ENCODE measurements around the gene ZNF619.

The ZNF619 gene

GRCh38 chr3:40468018-40468417, 8.9 kb upstream of the ZNF619 start:
- no peak for DNase-seq

- DNase-seq: no peak
Measured at GRCh38 chr3:40470701-40471100, 6.2 kb upstream of the ZNF619 start.

DNA sequence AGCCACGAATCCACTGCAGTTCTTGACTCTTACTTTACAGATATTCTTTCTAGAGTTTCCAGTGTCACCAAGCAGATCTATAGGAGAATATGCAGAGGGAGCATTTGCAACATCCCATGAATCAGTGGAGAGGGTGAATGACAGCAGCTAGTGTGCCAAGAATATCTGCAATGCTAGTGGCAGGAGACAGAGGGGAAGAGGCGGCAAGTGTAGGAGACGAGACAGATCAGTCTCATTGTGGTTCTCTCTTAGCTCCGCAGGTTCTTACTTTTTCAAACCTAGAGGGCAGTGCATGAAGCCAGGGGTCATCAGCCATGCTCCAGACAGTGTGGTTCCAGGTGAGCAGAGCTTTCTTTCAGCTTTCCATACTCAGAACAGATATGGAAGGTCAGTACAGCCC, 744 bp downstream of the ZNF619 start:
- DNase-seq: no peak

GRCh38 chr3:40487172-40487571, 10.2 kb downstream of the ZNF619 start:
- no peak for DNase-seq

DNA sequence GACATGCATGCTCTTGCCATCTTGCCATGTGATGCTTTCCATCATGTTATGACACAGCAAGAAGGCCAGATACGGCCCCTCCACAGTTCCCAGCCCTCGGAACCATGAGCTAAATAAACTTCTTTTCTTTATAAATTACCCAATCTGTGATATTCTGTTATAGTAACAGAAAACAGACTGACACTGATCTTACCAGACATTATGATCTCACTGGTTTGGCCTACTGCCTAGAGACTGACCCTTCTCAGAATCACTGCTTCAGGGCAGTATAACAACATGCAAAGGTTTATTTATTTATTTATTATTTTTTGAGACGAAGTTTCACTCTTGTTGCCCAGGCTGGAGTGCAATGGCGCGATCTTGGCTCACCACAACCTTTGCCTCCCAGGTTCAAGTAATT, 14.0 kb downstream of the ZNF619 start:
- no peak for DNase-seq

- DNase-seq: no peak
Measured at GRCh38 chr3:40494698-40495097, 17.8 kb downstream of the ZNF619 start.

GRCh38 chr3:40497288-40497687, 20.4 kb downstream of the ZNF619 start:
- DNase-seq: no peak

DNA sequence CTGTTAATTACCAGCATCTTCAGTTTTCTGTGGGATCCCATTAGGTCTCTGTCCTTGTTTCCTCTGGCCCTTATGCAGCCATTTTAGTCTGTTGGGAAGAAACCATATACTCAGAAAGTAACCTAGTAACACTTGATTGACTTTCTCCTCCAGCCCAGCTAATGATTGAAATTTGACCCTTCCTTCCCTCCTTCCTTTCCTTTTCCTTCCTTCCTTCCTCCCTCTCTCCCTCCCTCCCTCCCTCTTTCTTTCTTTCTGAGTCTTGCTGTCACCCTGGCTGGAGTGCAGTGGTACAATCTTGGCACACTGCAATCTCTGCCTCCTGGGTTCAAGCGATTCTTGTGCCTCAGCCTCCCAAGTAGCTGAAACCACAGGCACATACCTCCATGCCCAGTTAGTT, 23.0 kb downstream of the ZNF619 start:
- DNase-seq: no peak

- no peak for DNase-seq
Measured at GRCh38 chr3:40502034-40502433, 25.1 kb downstream of the ZNF619 start.

DNA sequence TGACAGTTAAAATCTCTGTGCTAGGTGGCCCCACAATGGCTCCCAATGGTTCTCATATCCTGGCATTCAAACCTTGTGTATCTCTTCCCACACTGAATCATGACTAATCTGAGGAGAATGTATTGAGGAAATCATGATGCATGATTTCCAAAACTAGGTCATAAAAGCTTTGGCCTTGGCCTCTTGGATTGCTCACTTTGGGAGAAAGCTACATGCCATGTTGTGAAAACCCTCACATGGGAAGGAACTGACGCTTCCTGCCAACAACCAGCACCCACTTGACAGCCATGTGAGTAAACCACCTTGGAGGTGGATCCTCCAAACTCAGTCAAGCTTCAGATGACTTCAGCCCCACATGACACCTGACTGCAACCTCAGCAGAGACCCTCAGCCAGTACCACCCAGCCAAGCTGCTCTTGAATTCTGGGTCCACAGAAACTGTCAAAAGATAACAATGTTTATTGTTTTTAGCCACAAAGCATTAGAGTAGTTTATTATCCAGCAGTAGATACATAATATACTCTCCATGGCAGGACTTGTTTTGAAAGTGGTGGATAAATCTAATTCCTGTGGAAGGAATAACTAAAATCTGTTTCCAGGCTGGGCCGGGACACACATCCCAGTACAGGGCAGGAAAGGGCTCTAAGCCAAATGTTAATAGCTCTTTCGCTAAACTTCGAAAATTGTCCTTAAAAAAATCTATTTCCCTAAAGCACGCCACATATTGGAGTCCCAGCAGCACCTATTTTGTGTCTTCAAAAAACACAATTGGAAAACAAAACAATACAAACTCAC, 27.9 kb downstream of the ZNF619 start:
- no peak for DNase-seq

DNA sequence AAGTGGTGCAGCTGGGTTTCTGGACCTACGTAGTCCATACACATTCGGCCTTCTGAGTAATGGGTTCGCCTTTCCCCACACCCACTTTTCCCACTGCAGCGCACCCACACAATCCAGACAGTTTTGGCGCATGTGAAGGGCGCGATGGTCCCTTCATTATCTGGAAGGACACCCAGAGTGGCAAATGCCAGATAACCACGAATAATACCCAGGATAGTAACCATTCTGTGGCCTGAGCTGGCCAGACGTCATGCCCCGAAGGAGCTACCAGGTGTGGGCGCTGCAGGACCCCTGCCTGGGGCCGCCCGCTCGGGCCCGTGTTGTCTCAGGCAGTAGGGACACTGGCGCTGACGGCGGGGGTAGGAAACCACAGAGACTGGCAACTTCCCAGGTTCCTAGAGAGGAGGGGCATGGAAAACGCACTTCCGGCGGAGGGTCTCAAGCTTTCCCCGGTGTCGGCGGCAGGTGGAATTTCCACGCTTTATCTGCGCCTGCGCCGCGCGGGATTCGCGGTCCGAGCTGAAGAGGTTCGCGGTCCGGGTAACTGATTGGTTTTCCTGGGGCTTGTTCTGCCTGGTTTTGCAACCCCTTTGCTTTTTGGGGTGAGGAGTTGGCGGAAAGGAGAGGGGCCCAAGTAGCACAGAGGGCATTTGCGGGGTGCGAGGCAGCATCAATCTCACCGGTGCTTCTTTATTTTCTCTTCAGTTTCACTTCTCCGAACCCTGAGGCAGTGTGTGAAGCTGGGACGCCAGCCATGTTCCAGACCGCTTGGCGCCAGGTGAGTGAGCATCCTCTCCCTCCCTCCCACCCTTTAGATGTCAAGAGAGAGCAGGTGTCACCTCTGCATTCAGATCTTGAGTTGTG, 28.9 kb downstream of the ZNF619 start, which contains the start of gene ZNF620:
ZNF620 (plus strand) TSS at position 441 of the 864 bp plus-strand sequence; CDS start at position 755, 314 bp downstream.
- peak; percentile 46 for DNase-seq

DNA sequence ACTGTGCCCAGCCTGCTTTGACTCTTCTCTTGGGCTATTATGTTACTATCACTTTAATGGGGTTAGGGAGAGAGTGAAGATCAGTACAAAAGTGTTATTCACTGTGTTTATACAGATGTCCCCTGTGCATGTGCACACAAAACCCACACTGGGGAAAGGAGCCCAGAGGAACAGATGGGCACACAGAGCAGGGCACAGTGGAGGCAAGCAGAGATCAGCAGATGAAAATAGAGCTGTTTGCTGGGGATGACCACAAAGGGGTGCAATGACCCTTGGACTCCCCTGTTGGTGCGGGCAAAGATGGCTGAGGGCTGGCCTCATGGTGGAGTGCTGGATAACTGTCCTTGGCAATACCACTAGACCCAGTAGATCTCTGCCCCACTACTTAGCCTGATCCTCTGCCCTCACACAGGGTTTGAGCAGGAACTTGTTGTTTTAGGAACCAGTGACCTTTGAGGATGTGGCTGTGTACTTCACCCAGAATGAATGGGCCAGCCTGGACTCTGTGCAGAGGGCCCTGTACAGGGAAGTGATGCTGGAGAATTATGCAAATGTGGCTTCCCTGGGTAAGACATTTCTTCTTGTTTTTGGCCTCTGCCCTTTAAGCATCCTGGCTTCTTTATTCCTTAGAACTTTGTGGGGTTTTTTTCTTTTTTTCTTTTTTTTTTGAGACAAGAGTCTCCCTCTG, 34.3 kb downstream of the ZNF619 start:
- DNase-seq: no peak

GRCh38 chr3:40516201-40516600, 39.3 kb downstream of the ZNF619 start:
- DNase-seq: no peak

DNA sequence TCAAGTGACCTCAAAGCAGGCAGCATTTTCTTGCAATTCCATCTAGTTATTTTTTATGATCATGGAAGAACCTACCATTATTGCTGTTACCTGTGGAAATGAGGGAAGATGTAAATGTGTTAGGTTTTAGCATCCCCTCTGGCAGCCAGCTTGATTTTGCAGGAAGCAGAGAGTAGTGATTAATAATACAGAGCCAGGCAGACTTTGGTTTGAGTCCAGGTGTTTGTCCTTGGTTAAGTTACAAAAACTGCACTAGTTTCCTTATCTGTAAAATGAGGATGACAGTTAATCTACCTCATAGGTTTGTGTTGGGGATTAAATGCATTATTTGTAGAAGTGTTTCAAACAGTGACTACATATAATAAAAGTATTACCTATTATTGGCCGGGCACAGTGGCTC, 41.1 kb downstream of the ZNF619 start:
- no peak for DNase-seq

GRCh38 chr3:40518848-40519247, 41.9 kb downstream of the ZNF619 start:
- no peak for DNase-seq

- DNase-seq: no peak
Measured at GRCh38 chr3:40521254-40521653, 44.3 kb downstream of the ZNF619 start.

DNA sequence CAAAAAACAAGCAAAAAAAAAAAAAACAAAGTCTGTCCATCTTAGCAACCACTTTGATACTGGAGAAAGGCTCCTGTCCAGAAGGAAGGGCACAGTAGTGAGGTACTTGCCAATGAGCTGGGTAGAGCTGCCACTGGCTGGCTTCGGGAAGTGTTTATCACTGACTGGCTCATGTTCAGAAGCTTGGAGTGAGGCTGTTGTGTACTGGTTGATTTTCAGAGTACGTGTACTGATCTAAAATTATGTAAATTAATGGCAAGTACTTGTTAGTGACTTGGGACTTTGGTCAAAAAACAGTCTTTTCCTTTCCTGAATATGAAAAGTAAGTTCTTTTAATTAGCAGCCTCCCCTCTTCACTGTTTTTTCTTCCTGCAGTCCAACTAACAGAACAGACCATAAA, 46.9 kb downstream of the ZNF619 start:
- DNase-seq: no peak

- no peak for DNase-seq
Measured at GRCh38 chr3:40524222-40524567, 47.3 kb downstream of the ZNF619 start.

- peak; percentile 26 for DNase-seq
Measured at GRCh38 chr3:40524568-40525285, 47.8 kb downstream of the ZNF619 start, which contains the start of gene ZNF621. Gene ZNF621, plus strand, starts transcription at chr3:40524960. Its CDS starts 881 bp downstream, at chr3:40525841.

DNA sequence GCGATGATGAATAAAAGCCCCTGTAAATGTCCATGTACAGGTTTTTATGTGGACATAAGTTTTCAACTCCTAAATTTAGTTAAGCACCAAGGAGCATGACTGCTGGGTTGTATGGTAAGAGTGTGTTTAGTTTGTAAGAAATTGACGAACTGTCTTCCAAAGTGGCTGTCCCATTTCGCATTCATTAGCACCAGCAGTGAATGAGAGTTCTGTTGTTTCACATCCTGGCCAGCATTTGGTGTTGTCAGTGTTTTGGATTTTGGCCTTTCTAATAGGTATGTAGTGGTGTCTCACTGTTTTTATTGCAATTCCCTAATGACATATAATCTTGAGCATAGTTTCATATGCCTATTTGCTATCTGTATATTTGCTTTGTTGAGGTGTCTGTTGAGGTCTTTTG, 51.5 kb downstream of the ZNF619 start:
- DNase-seq: no peak

DNA sequence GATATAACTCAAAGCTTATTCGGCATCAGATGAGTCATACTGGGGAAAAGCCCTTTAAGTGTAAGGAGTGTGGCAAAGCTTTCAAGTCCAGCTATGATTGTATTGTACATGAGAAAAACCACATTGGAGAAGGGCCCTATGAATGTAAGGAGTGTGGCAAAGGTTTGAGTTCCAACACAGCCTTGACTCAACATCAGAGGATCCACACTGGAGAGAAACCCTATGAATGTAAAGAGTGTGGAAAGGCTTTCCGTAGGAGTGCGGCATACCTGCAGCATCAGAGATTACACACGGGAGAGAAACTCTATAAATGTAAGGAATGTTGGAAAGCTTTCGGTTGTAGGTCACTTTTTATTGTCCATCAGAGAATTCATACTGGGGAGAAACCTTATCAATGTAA, 55.3 kb downstream of the ZNF619 start:
- DNase-seq: no peak

- no peak for DNase-seq
Measured at GRCh38 chr3:40534283-40534682, 57.4 kb downstream of the ZNF619 start.

Measured in NCI-H187 treated with DMSO at 0.1 percent for 48 hours (cell line).